Calu3 (cell line): ENCODE measurements around the gene DBNL. TPM values are rescaled to one million over a fixed set of nuclear protein-coding genes. Genes with fewer than 3 reads are reported as not detected.

Experiments used
- BruUV-seq: library from RNA; stranded (reverse); fragments of 400-500 nt; replicated peaks from 2 replicates; lab custom pipeline; 2021; lab: Mats Ljungman, UMichigan
- CTCF ChIA-PET: fragments of 300-600 bp; sonication (Branson Sonifier 250); formaldehyde crosslinking; loops from one replicate; lab custom pipeline; 2022; ENCODE audit warnings: antibody characterized with exemption; lab: Charles Lee
- DNase-seq: peaks from one replicate; pipeline ENCODE4 v3.0.0; 2022
- H3K27ac Mint-ChIP-seq: one replicate; pipeline ENCODE4 v1.8.0; 2022; ENCODE audit warnings: mixed read lengths; ENCODE audit not compliant: unreplicated experiment
- H3K27me3 Mint-ChIP-seq: one replicate; pipeline ENCODE4 v1.8.0; 2022; ENCODE audit warnings: mixed read lengths; ENCODE audit not compliant: unreplicated experiment
- H3K36me3 Mint-ChIP-seq: one replicate; pipeline ENCODE4 v1.8.0; 2022; ENCODE audit warnings: mild to moderate bottlenecking, moderate library complexity, mixed read lengths; ENCODE audit not compliant: insufficient read depth, unreplicated experiment
- H3K4me1 Mint-ChIP-seq: one replicate; pipeline ENCODE4 v1.8.0; 2022; ENCODE audit warnings: mild to moderate bottlenecking, low read depth, mixed read lengths; ENCODE audit not compliant: unreplicated experiment
- H3K4me3 Mint-ChIP-seq: one replicate; pipeline ENCODE4 v1.8.0; 2022; ENCODE audit warnings: mild to moderate bottlenecking, low read depth, moderate library complexity, mixed read lengths; ENCODE audit not compliant: unreplicated experiment
- H3K9me3 Mint-ChIP-seq: one replicate; pipeline ENCODE4 v1.8.0; 2022; ENCODE audit warnings: low read depth, mixed read lengths; ENCODE audit not compliant: unreplicated experiment
- intact Hi-C: fragments of 100-400 bp; cut with micrococcal nuclease; formaldehyde crosslinking; loops from one replicate; pipeline ENCODE4 v1.10.0; 2022; ENCODE audit not compliant: unreplicated experiment
- total RNA-seq: library from RNA; stranded (reverse); gene quantifications from 2 replicates; pipeline ENCODE4 v1.2.3, GENCODE V29; 2022
- TF ChIP-seq, protein P1 (sequence below): fragments of 200-600 bp; IDR thresholded peaks from one replicate; pipeline ENCODE4 v1.8.0; 2022; ENCODE audit warnings: antibody characterized with exemption; ENCODE audit not compliant: unreplicated experiment

Gene DBNL
- total RNA-seq, 1 experiment from 2014 or later = 164 TPM

DNA sequence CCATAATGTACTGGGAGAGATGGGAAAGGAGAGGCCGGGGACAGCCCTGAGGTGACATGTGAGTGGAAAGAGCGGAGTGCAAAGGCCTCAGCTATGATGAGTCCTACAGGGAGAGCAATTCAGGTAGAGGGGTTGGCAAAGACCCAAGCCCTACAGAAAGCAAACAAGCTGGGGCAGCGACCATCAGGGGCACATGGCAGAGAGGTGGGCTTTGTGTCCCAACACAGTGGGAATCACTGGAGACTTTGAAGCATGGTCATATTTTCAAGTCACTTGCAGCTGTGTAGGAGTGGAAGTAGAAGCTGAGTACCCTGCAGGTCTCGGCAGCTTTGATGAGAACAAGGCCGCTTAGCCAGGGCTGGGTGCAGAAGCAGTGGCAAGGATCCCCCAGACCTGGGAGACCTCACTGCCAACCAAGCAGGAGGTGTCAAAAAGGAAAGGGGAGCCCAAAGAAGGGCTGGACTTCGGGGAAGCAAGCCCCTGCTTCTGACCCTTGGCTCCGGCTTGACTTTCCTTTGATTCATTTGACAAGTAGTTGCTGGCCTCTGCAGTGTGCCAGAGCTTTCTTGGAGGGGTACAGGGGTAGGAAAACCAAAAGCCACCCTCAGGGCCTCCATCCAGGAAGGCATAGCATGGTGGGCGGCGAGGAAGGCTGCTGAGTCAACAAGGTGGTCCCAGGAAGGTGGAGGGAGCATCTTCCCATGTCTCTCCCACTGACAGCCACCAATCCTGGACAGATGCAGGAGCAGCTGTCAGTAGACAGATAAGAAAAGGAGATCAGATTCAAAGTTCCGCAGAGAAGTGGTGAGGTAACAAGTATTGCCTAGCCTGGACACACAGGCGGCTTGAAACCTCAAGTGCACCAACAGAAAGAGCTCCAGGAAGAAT, 22.8 kb downstream of the DBNL start:
- Mint-ChIP-seq H3K4me1 (peaks cover 37% of the 10 kb centered on the region), H3K27ac (peak overlapping the region; percentile 55), H3K4me3 (peak overlapping the region; percentile 1), H3K36me3 (peaks cover 78% of the 10 kb centered on the region), H3K9me3 (no peaks in the 10 kb centered on the region), H3K27me3 (no peaks in the 10 kb centered on the region)
- no peak for DNase-seq
- BruUV-seq = no TSS peak
- CTCF ChIA-PET = no interaction called here
- intact Hi-C loops = no loop called here
- TF ChIP-seq, protein P1, sequence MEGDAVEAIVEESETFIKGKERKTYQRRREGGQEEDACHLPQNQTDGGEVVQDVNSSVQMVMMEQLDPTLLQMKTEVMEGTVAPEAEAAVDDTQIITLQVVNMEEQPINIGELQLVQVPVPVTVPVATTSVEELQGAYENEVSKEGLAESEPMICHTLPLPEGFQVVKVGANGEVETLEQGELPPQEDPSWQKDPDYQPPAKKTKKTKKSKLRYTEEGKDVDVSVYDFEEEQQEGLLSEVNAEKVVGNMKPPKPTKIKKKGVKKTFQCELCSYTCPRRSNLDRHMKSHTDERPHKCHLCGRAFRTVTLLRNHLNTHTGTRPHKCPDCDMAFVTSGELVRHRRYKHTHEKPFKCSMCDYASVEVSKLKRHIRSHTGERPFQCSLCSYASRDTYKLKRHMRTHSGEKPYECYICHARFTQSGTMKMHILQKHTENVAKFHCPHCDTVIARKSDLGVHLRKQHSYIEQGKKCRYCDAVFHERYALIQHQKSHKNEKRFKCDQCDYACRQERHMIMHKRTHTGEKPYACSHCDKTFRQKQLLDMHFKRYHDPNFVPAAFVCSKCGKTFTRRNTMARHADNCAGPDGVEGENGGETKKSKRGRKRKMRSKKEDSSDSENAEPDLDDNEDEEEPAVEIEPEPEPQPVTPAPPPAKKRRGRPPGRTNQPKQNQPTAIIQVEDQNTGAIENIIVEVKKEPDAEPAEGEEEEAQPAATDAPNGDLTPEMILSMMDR = no peak

DNA sequence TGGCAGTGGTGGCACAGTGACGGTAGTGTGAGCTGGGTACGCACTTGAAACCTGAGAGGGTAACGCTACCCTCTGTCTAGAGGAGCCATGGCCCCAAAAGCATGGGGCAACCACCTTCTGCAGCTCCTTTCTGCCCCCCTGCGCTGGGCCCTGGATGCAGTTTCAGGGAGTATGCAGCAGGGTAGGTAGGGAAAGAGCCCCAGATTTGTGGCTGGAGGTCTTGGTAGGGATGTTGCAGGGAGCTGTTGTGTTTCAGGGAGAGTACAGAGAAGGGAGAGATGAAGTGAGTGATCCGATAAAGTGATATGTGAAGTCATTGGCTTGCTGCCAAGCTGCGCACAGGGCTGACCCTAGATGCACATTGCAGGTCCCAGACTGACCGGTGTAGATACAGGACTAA, 23.6 kb downstream of the DBNL start:
- DNase-seq = no peak
- H3K4me3 Mint-ChIP-seq = no peak overlapping the region
- no TSS peak for BruUV-seq
- no peaks in the 10 kb centered on the region for H3K27me3 Mint-ChIP-seq
- H3K27ac Mint-ChIP-seq = peak overlapping the region; percentile 55
- TF ChIP-seq, protein P1 = no peak
- peaks cover 86% of the 10 kb centered on the region for H3K36me3 Mint-ChIP-seq
- intact Hi-C loops = no loop called here
- peaks cover 44% of the 10 kb centered on the region for H3K4me1 Mint-ChIP-seq
- CTCF ChIA-PET = interaction anchor here (0.6 kb wide), 1 partner anchor 29 kb away, joined by 5 read pairs; no protein-coding TSS in a partner anchor
- H3K9me3 Mint-ChIP-seq = no peaks in the 10 kb centered on the region

DNA sequence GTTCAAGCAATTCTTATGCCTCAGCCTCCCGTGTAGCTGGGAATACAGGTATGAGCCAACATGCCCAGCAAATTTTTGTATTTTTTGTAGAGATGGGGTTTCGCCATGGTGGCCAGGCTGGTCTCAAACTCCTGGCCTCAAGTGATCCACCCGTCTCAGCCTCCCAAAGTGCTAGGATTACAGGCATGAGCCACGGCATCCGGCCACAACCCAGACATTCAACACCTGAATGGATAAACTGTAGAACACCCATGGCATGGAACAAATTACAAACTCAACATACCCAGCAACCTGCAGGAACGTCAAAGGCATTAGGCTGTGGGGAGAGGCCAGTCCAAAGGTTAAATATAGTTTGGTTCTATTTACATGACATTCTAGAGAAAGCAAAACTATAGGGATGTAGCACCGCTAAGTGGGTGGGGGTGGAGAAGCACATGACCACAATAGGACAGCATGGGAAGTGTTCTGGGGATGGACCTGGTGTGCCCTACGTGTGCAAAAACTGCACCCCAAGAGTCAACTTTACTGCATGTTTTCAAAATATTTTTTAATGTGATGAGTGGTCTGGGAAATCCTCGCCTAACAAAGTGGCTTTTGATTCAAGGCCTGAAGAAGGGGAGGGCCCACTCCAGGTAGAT, 27.3 kb downstream of the DBNL start:
- Mint-ChIP-seq H3K9me3 (no peaks in the 10 kb centered on the region), H3K27me3 (no peaks in the 10 kb centered on the region), H3K4me3 (peak overlapping the region; percentile 10), H3K36me3 (peaks cover 93% of the 10 kb centered on the region), H3K27ac (peak overlapping the region; percentile 70), H3K4me1 (peaks cover 40% of the 10 kb centered on the region)
- TF ChIP-seq, protein P1 = no peak
- DNase-seq = no peak
- intact Hi-C loops = loop anchor here (1.0 kb wide), 1 partner anchor 124 kb away; no protein-coding TSS in a partner anchor
- BruUV-seq = no TSS peak
- CTCF ChIA-PET = interaction anchor here (0.6 to 1.3 kb wide), 7 partner anchors 9 to 169 kb away, joined by 3 to 4 read pairs (median 3); partner anchors contain the start of gene DBNL

DNA sequence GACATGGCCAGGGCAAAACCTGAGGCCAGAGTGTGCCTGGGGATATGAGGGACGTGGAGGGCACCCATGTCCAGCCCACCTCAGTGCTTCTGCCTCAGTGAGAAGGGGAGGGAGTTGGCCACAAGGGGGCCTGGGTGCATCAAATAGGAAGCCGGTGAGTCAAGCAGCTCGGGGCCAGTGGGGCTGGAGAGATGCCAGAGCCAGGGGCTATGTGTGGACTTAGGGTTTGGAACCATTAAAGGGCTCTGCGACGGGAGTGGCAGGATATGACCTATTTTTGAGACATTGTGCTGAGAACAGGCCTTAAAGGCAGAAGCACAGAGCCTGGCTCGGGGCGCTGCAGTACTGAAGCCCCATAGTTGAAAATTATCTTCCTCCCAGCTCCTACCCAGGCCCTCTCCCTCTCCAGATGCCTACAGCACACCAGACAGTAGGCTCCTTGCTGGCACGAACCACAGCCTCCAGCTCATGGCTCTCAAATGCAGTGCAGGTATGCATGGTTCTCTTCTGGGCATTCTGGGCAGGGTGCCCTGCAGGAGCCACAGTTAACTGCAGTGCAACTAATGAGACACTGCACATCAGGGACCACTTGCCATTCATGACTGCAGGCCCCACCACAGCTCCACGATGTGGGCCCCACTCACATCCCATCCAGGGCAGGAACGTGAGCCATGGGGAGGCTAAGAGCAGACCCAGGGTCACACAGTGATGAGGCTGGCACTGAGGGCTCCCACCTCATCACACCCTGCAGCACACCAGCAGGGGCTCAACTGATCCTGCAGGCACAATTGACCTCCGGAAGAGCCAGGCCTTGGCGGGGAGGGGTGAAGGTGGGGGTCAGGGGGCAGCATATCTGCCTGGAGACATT, 28.1 kb downstream of the DBNL start:
- H3K27me3 Mint-ChIP-seq = no peaks in the 10 kb centered on the region
- intact Hi-C loops = loop anchor here (1.0 kb wide), 1 partner anchor 124 kb away; no protein-coding TSS in a partner anchor
- H3K9me3 Mint-ChIP-seq = no peaks in the 10 kb centered on the region
- TF ChIP-seq, protein P1 = peak; percentile 97
- peak; percentile 96 for DNase-seq
- CTCF ChIA-PET = interaction anchor here (0.6 to 1.3 kb wide), 8 partner anchors 10 to 168 kb away, joined by 3 to 4 read pairs (median 3); partner anchors contain the start of gene DBNL
- peak overlapping the region; percentile 70 for H3K27ac Mint-ChIP-seq
- peak overlapping the region; percentile 10 for H3K4me3 Mint-ChIP-seq
- peaks cover 32% of the 10 kb centered on the region for H3K4me1 Mint-ChIP-seq
- no TSS peak for BruUV-seq
- peaks cover 86% of the 10 kb centered on the region for H3K36me3 Mint-ChIP-seq
